Ovary (tissue), 3 donors: ENCODE results near the gene CCDC33.

ENCODE experiments used
- EP300 ChIP-seq: sonication (generic); formaldehyde crosslinking; IDR thresholded peaks from one replicate; pipeline ENCODE4 v1.6.1; 2017; ENCODE audit warnings: antibody characterized with exemption
- TF ChIP-seq, protein P1 (sequence below), 3 donors: fragments of 450-650 bp in 2 of 3; fragments of 200-600 bp in 1 of 3; IDR thresholded peaks; one replicate each; pipeline versions ENCODE4 v1.5.1 to v1.8.0; 2016 to 2022; ENCODE audit warnings: antibody characterized with exemption in 3 of 3, mild to moderate bottlenecking in 1 of 3
- donor health status: DM: no; HTN: no; CAD: no.

DNA sequence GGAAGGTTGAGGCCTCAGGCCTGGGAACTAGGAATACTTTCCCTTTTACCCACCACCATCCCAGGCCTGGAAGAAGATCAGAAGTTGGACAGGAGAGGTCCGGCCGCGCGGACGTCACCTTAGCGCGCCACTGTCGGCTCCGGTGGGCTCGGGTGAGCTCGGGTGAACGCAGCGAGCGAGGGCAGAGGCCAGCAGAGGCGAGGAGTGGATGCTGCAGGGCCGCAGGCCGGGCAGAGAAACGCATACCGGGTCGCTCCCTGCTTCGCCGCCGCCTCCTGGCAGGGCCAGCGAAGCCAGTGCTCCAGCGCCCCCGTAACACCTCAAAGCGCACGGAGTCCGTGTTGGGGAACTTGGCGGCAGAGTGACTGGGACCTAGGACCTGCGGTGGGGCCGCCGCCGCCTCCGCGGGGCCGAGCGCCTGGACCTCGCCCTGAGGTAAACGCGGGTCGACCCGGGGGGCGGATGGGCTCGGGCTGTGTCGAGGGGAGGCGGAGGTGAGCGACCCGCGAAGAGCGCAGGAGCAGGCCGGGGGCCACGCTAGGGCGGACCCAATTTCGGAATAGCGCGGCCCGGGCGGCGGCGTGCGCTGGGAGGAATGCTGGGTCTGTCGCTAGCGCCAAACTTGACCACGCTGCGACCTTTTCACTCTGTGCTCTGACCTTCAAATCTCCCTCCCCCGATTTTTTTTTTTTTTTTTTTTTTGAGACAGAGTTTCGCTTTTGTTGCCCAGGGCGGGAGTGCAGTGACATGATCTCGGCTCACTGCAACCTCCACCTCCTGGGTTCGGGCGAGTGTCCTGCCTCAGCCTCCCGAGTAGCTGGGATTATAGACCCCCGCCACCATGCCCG, 129.7 kb downstream of the CCDC33 start:
- TF ChIP-seq, protein P1, sequence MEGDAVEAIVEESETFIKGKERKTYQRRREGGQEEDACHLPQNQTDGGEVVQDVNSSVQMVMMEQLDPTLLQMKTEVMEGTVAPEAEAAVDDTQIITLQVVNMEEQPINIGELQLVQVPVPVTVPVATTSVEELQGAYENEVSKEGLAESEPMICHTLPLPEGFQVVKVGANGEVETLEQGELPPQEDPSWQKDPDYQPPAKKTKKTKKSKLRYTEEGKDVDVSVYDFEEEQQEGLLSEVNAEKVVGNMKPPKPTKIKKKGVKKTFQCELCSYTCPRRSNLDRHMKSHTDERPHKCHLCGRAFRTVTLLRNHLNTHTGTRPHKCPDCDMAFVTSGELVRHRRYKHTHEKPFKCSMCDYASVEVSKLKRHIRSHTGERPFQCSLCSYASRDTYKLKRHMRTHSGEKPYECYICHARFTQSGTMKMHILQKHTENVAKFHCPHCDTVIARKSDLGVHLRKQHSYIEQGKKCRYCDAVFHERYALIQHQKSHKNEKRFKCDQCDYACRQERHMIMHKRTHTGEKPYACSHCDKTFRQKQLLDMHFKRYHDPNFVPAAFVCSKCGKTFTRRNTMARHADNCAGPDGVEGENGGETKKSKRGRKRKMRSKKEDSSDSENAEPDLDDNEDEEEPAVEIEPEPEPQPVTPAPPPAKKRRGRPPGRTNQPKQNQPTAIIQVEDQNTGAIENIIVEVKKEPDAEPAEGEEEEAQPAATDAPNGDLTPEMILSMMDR (IDR thresholded peaks at IDR 0.05), result no peak
- TF ChIP-seq EP300, result no peak
